K562 (cell line): ENCODE results near the gene RC3H2. TPM values are rescaled to one million over a fixed set of nuclear protein-coding genes. Genes with fewer than 3 reads are reported as not detected.

ENCODE experiments used
- BCOR ChIP-seq: fragments of 450-650 bp; IDR thresholded peaks from 2 replicates; pipeline ENCODE4 v1.6.1; 2016
- CBX2 ChIP-seq: fragments of 200-600 bp; sonication (generic); IDR thresholded peaks from one replicate; pipeline ENCODE4 v1.6.1; 2012; ENCODE audit warnings: mild to moderate bottlenecking, low read length, inconsistent platforms; ENCODE audit not compliant: insufficient read depth, poor library complexity, severe bottlenecking
- CBX3 ChIP-seq, 2 experiments: IDR thresholded peaks; 1 replicate in 1 of 2; 2 replicates in 1 of 2; pipeline ENCODE4 v1.6.1; 2012; ENCODE audit warnings: inconsistent platforms in 2 of 2, low read length in 2 of 2, borderline replicate concordance in 1 of 2, control low read depth in 1 of 2
- EWSR1 ChIP-seq: fragments of 450-650 bp; IDR thresholded peaks from 2 replicates; pipeline ENCODE4 v1.6.1; 2018; ENCODE audit warnings: borderline replicate concordance, mild to moderate bottlenecking, low read depth, moderate library complexity; ENCODE audit not compliant: partially characterized antibody
- EZH2 ChIP-seq: IDR thresholded peaks from 2 replicates; pipeline ENCODE4 v1.6.1; 2012; ENCODE audit warnings: low read depth, mild to moderate bottlenecking, inconsistent platforms, low read length, borderline replicate concordance
- GABPA ChIP-seq: fragments of 200-800 bp; sonication (Bioruptor generic); conservative IDR thresholded peaks from 2 replicates; pipeline ENCODE4 v1.6.1; 2016; ENCODE audit warnings: low read depth, missing genetic modification characterization, missing compliant biosample characterization
- HLTF ChIP-seq: fragments of 450-650 bp; IDR thresholded peaks from 2 replicates; pipeline ENCODE4 v1.6.1; 2016
- HMG20B ChIP-seq: fragments of 250-450 bp; sonication (Bioruptor Pico); IDR thresholded peaks from 2 replicates; pipeline ENCODE4 v1.5.0; 2021; ENCODE audit warnings: mild to moderate bottlenecking
- KAT2B ChIP-seq: IDR thresholded peaks from one replicate; pipeline ENCODE4 v1.6.1; 2012; ENCODE audit warnings: low read depth, mild to moderate bottlenecking, control low read depth, inconsistent platforms, low read length, moderate library complexity
- MLX ChIP-seq, 2 experiments: fragments of 450-650 bp in 1 of 2; sonication (generic) in 1 of 2; formaldehyde crosslinking; conservative IDR thresholded peaks; 2 replicates each; pipeline versions ENCODE4 v1.4.0 to v1.8.1; 2020 to 2022; ENCODE audit warnings: mild to moderate bottlenecking in 1 of 2, missing genetic modification reagents in 1 of 2
- MXI1 ChIP-seq: IDR thresholded peaks from 2 replicates; pipeline ENCODE4 v1.6.1; 2011; ENCODE audit warnings: low read depth, mild to moderate bottlenecking, improper control_type of control experiment, low read length
- TCF15 ChIP-seq: fragments of 250-450 bp; sonication (Bioruptor Pico); IDR thresholded peaks from 2 replicates; pipeline ENCODE4 v1.8.0; 2022; ENCODE audit warnings: moderate library complexity, mild to moderate bottlenecking, inconsistent platforms
- TCFL5 ChIP-seq: fragments of 250-450 bp; sonication (Bioruptor Pico); conservative IDR thresholded peaks from 2 replicates; pipeline ENCODE4 v1.6.1; 2021; ENCODE audit warnings: mild to moderate bottlenecking, moderate library complexity, matching md5 sums
- TRIM24 ChIP-seq, 2 experiments: fragments of 450-650 bp; IDR thresholded peaks; 2 replicates each; pipeline ENCODE4 v1.6.1; 2016
- ZBTB34 ChIP-seq: fragments of 250-450 bp; sonication (Bioruptor Pico); IDR thresholded peaks from 2 replicates; pipeline ENCODE4 v1.8.0; 2021; ENCODE audit warnings: mild to moderate bottlenecking, moderate library complexity
- ZC3H4 ChIP-seq: sonication (generic); formaldehyde crosslinking; IDR thresholded peaks from 2 replicates; pipeline ENCODE4 v1.9.0; 2021; ENCODE audit warnings: missing genetic modification reagents, borderline replicate concordance
- ZNF184 ChIP-seq: sonication (generic); formaldehyde crosslinking; IDR thresholded peaks from 2 replicates; pipeline ENCODE4 v1.5.0; 2020; ENCODE audit warnings: missing genetic modification reagents
- ZNF695 ChIP-seq: fragments of 450-650 bp; formaldehyde crosslinking; IDR thresholded peaks from 2 replicates; pipeline ENCODE4 v1.4.0; 2020; ENCODE audit warnings: mild to moderate bottlenecking, moderate library complexity
- polyA plus RNA-seq, 8 experiments: library from polyadenylated mRNA; depleted of rRNA in 4 of 8; stranded (reverse) in 5 of 8; unstranded in 3 of 8; fragments of >200 nt; fragmentation: Nextera tagmentation in 2 of 8; fragmentation: Illumina TruSeq in 1 of 8; extraction: Ambion mirVana in 2 of 8; extraction: Trizol in 1 of 8; gene quantifications; 2 replicates each; pipeline versions ENCODE4 v1.2.1 to v1.2.3, GENCODE V29; 2011 to 2014; ENCODE audit warnings: inconsistent platforms in 1 of 8, missing spikeins in 1 of 8
- total RNA-seq, 7 experiments: library from RNA; depleted of rRNA in 6 of 7; stranded (reverse); fragments of >200 nt in 6 of 7; fragmentation: Illumina TruSeq in 2 of 7; extraction: Trizol in 2 of 7; gene quantifications; 2 replicates each; pipeline versions ENCODE4 v1.2.1 to v1.2.3, GENCODE V29; 2011 to 2021; ENCODE audit warnings: low replicate concordance in 1 of 7
- TF ChIP-seq, protein P1 (sequence below): fragments of 200-400 bp; formaldehyde crosslinking; IDR thresholded peaks from 2 replicates; pipeline ENCODE4 v1.6.1; 2017; ENCODE audit warnings: mild to moderate bottlenecking, low read depth, low read length, moderate library complexity
- TF ChIP-seq, protein P2 (sequence below): fragments of 450-650 bp; IDR thresholded peaks from 2 replicates; pipeline ENCODE4 v1.6.1; 2014; ENCODE audit warnings: low read depth, mild to moderate bottlenecking, moderate library complexity, borderline replicate concordance
- TF ChIP-seq, protein P3 (sequence below): fragments of 450-650 bp; IDR thresholded peaks from 2 replicates; pipeline ENCODE4 v1.6.1; 2016; ENCODE audit warnings: missing biosample characterization, missing genetic modification characterization

The RC3H2 gene
- total and polyA plus RNA-seq, 9 of the 15 experiments (the other 6 are each of a cell fraction or from before 2014, with no cell fraction given): 5.6 to 35.4 (median 18.6) TPM

GRCh38 chr9:122912964-122913673 is 8.0 kb upstream of the RC3H2 start, which contains the start of gene ZBTB6 (continued):
- TF ChIP-seq KAT2B: no peak
- TF ChIP-seq ZC3H4: no peak
- no peak for TF ChIP-seq EWSR1
- TF ChIP-seq, protein P1, sequence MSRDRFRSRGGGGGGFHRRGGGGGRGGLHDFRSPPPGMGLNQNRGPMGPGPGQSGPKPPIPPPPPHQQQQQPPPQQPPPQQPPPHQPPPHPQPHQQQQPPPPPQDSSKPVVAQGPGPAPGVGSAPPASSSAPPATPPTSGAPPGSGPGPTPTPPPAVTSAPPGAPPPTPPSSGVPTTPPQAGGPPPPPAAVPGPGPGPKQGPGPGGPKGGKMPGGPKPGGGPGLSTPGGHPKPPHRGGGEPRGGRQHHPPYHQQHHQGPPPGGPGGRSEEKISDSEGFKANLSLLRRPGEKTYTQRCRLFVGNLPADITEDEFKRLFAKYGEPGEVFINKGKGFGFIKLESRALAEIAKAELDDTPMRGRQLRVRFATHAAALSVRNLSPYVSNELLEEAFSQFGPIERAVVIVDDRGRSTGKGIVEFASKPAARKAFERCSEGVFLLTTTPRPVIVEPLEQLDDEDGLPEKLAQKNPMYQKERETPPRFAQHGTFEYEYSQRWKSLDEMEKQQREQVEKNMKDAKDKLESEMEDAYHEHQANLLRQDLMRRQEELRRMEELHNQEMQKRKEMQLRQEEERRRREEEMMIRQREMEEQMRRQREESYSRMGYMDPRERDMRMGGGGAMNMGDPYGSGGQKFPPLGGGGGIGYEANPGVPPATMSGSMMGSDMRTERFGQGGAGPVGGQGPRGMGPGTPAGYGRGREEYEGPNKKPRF: no peak
- TF ChIP-seq CBX3 (IDR thresholded peaks at IDR 0.05; ENCODE audit: borderline replicate concordance in 1 of 2, low read length in 2 of 2): peak in 1 of 2 experiments; percentile 70; a peak in 2 of 3 replicates
- no peak for TF ChIP-seq TCF15 (CRISPR knock-in tag)
- no peak for TF ChIP-seq EZH2
- TF ChIP-seq MLX (CRISPR knock-in tag; conservative IDR thresholded peaks at IDR 0.05): no peak
- TF ChIP-seq HLTF: 0 out of 2 replicates have a peak, but pooled peaks have one; percentile 67
- TF ChIP-seq ZBTB34 (CRISPR knock-in tag): no peak
- TF ChIP-seq ZNF695: no peak
- no peak for TF ChIP-seq TCFL5 (CRISPR knock-in tag)
- TF ChIP-seq GABPA (tag): peak; percentile 99
- TF ChIP-seq MXI1: no peak
- peak in 1 of 2 experiments; percentile 53; a peak in 2 of 4 replicates for TF ChIP-seq TRIM24 (IDR thresholded peaks at IDR 0.05)
- TF ChIP-seq, protein P2, sequence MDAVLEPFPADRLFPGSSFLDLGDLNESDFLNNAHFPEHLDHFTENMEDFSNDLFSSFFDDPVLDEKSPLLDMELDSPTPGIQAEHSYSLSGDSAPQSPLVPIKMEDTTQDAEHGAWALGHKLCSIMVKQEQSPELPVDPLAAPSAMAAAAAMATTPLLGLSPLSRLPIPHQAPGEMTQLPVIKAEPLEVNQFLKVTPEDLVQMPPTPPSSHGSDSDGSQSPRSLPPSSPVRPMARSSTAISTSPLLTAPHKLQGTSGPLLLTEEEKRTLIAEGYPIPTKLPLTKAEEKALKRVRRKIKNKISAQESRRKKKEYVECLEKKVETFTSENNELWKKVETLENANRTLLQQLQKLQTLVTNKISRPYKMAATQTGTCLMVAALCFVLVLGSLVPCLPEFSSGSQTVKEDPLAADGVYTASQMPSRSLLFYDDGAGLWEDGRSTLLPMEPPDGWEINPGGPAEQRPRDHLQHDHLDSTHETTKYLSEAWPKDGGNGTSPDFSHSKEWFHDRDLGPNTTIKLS: peak; percentile 38; the same call in 1 of the 2 replicates
- TF ChIP-seq ZNF184 (CRISPR knock-in tag): no peak
- TF ChIP-seq CBX2: no peak
- TF ChIP-seq, protein P3, sequence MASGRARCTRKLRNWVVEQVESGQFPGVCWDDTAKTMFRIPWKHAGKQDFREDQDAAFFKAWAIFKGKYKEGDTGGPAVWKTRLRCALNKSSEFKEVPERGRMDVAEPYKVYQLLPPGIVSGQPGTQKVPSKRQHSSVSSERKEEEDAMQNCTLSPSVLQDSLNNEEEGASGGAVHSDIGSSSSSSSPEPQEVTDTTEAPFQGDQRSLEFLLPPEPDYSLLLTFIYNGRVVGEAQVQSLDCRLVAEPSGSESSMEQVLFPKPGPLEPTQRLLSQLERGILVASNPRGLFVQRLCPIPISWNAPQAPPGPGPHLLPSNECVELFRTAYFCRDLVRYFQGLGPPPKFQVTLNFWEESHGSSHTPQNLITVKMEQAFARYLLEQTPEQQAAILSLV: 0 out of 2 replicates have a peak, but pooled peaks have one; percentile 30
- peak; percentile 86 for TF ChIP-seq BCOR
- no peak for TF ChIP-seq HMG20B (CRISPR knock-in tag)
